OCI-LY7 (cell line): ENCODE measurements around the gene SAMD5. TPM values are rescaled to one million over a fixed set of nuclear protein-coding genes. Genes with fewer than 3 reads are reported as not detected.

ENCODE experiments used
- BruUV-seq: library from RNA; stranded (reverse); fragments of 400-500 nt; replicated peaks from 2 replicates; lab custom pipeline; 2021; lab: Mats Ljungman, UMichigan
- CTCF ChIA-PET: fragments of 300-600 bp; sonication (Branson Sonifier 250); formaldehyde crosslinking; loops from one replicate; lab custom pipeline; 2022; ENCODE audit warnings: antibody characterized with exemption; ENCODE audit not compliant: unreplicated experiment; lab: Charles Lee
- POLR2A ChIA-PET: fragments of 300-600 bp; sonication (Branson Sonifier 250); formaldehyde crosslinking; loops from one replicate; lab custom pipeline; 2022; ENCODE audit warnings: antibody characterized with exemption; lab: Charles Lee
- DNase-seq: peaks from one replicate; pipeline ENCODE4 v3.0.0-alpha.2; 2015; ENCODE audit warnings: low spot score
- H2AFZ ChIP-seq: fragments of 200-600 bp; sonication (generic), shearing (Covaris generic); 2 replicates; pipeline ENCODE4 v1.6.1; 2014; ENCODE audit warnings: mild to moderate bottlenecking, antibody characterized with exemption, low read length, moderate library complexity
- H3K27ac ChIP-seq: fragments of 200-600 bp; sonication (generic); 2 replicates; pipeline ENCODE4 v1.5.1; 2014; ENCODE audit warnings: mixed run types, low read depth, mild to moderate bottlenecking, moderate library complexity, low read length, inconsistent platforms; ENCODE audit not compliant: poor library complexity, severe bottlenecking
- H3K36me3 ChIP-seq: fragments of 200-600 bp; sonication (generic); 2 replicates; pipeline ENCODE4 v1.6.1; 2014; ENCODE audit warnings: mild to moderate bottlenecking, antibody characterized with exemption, low read length, moderate library complexity, mixed read lengths; ENCODE audit not compliant: insufficient read depth
- H3K4me1 ChIP-seq: fragments of 200-600 bp; sonication (generic); 2 replicates; pipeline ENCODE4 v1.5.1; 2014; ENCODE audit warnings: mild to moderate bottlenecking, low read length; ENCODE audit not compliant: insufficient read depth, poor library complexity, severe bottlenecking
- H3K4me2 ChIP-seq: fragments of 200-600 bp; sonication (generic); 2 replicates; pipeline ENCODE4 v1.6.1; 2014; ENCODE audit warnings: mild to moderate bottlenecking, low read length
- H3K4me3 ChIP-seq: fragments of 200-600 bp; sonication (generic); 2 replicates; pipeline ENCODE4 v1.5.1; 2014; ENCODE audit warnings: mild to moderate bottlenecking, low read depth, low read length; ENCODE audit not compliant: poor library complexity, severe bottlenecking
- H3K79me2 ChIP-seq: fragments of 200-600 bp; sonication (generic); 2 replicates; pipeline ENCODE4 v1.6.1; 2016; ENCODE audit warnings: low read depth, mild to moderate bottlenecking, low read length, moderate library complexity, mixed read lengths; ENCODE audit not compliant: insufficient read depth
- H3K9me2 ChIP-seq: fragments of 200-600 bp; sonication (generic); 2 replicates; pipeline ENCODE4 v1.6.1; 2016; ENCODE audit warnings: mild to moderate bottlenecking, low read length, mixed read lengths; ENCODE audit not compliant: insufficient read depth
- H3K9me3 ChIP-seq: fragments of 200-600 bp; sonication (generic); 2 replicates; pipeline ENCODE4 v1.6.1; 2014; ENCODE audit warnings: mild to moderate bottlenecking, mixed run types, low read length, mixed read lengths
- H4K20me1 ChIP-seq: fragments of 200-600 bp; sonication (generic); 2 replicates; pipeline ENCODE4 v1.6.1; 2014; ENCODE audit warnings: mild to moderate bottlenecking, antibody characterized with exemption, low read length, moderate library complexity, mixed read lengths; ENCODE audit not compliant: insufficient read depth
- CTCF ChIP-seq: fragments of 200-600 bp; sonication (generic); conservative IDR thresholded peaks from 2 replicates; pipeline ENCODE4 v1.5.1; 2014; ENCODE audit warnings: mild to moderate bottlenecking, antibody characterized with exemption, low read length, moderate library complexity, mixed read lengths
- EZH2phosphoT487 ChIP-seq: fragments of 200-600 bp; sonication (generic); IDR thresholded peaks from 2 replicates; pipeline ENCODE4 v1.6.1; 2018; ENCODE audit warnings: low read depth, borderline replicate concordance, mild to moderate bottlenecking, mixed run types, antibody characterized with exemption, low read length, moderate library complexity, mixed read lengths
- intact Hi-C: fragments of 100-400 bp; cut with micrococcal nuclease; formaldehyde crosslinking; loops from one replicate; pipeline ENCODE4 v1.10.0; 2022; ENCODE audit not compliant: unreplicated experiment
- total RNA-seq, 2 experiments: library from RNA; depleted of rRNA in 1 of 2; stranded (reverse); fragments of >200 nt in 1 of 2; shearing (Covaris generic) in 1 of 2; gene quantifications; 2 replicates each; pipeline ENCODE4 v1.2.3, GENCODE V29; 2014 to 2022

Gene SAMD5
- total RNA-seq, 2 experiments from 2014 or later = not detected

- H3K9me3 ChIP-seq = no peaks in the 10 kb centered on the region
- no peaks in the 10 kb centered on the region for H3K4me1 ChIP-seq
- no peak overlapping the region for H3K4me3 ChIP-seq
- ChIA-PET CTCF (no interaction called here), POLR2A (no interaction called here)
- TF ChIP-seq EZH2phosphoT487 = no peak
- TF ChIP-seq CTCF = no peak
- DNase-seq = no peak
- no peaks in the 10 kb centered on the region for H4K20me1 ChIP-seq
- H3K27ac ChIP-seq = no peak overlapping the region
- H3K4me2 ChIP-seq = no peak overlapping the region
- H3K36me3 ChIP-seq = no peaks in the 10 kb centered on the region
- intact Hi-C loops = no loop called here
- H3K79me2 ChIP-seq = no peaks in the 10 kb centered on the region
- H2AFZ ChIP-seq = no peak overlapping the region
- H3K9me2 ChIP-seq = no peaks in the 10 kb centered on the region
- BruUV-seq = no TSS peak
Observed at GRCh38 chr6:147514831-147515230, 6.3 kb downstream of the SAMD5 start.

GRCh38 chr6:147515327-147515726 lies 6.8 kb downstream of the SAMD5 start:
- TF ChIP-seq CTCF = no peak
- no peak for TF ChIP-seq EZH2phosphoT487
- no peaks in the 10 kb centered on the region for H3K79me2 ChIP-seq
- no peaks in the 10 kb centered on the region for H3K9me2 ChIP-seq
- no TSS peak for BruUV-seq
- H3K4me3 ChIP-seq = no peak overlapping the region
- POLR2A ChIA-PET = no interaction called here
- DNase-seq = no peak
- intact Hi-C loops = no loop called here
- H3K36me3 ChIP-seq = no peaks in the 10 kb centered on the region
- H2AFZ ChIP-seq = no peak overlapping the region
- H4K20me1 ChIP-seq = no peaks in the 10 kb centered on the region
- CTCF ChIA-PET = no interaction called here
- no peak overlapping the region for H3K27ac ChIP-seq
- H3K9me3 ChIP-seq = no peaks in the 10 kb centered on the region
- H3K4me1 ChIP-seq = no peaks in the 10 kb centered on the region
- no peak overlapping the region for H3K4me2 ChIP-seq

GRCh38 chr6:147522597-147522996 lies 14.1 kb downstream of the SAMD5 start:
- intact Hi-C loops = no loop called here
- BruUV-seq = no TSS peak

More at GRCh38 chr6:147522597-147522996, 14.1 kb downstream of the SAMD5 start:
- Histone ChIP-seq H3K4me3 (no peak overlapping the region), H3K27ac (no peak overlapping the region), H2AFZ (no peak overlapping the region), H3K9me2 (no peaks in the 10 kb centered on the region), H3K79me2 (no peaks in the 10 kb centered on the region), H3K4me1 (no peaks in the 10 kb centered on the region), H4K20me1 (no peaks in the 10 kb centered on the region), H3K36me3 (no peaks in the 10 kb centered on the region), H3K9me3 (no peaks in the 10 kb centered on the region), H3K4me2 (no peak overlapping the region)
- no peak for DNase-seq
- CTCF ChIA-PET = no interaction called here
- no peak for TF ChIP-seq EZH2phosphoT487
- no peak for TF ChIP-seq CTCF
- POLR2A ChIA-PET = interaction anchor here (1.2 kb wide), 1 partner anchor 31 kb away, joined by 3 read pairs; no protein-coding TSS in a partner anchor
